GM12878 (cell line): ENCODE measurements around the gene SERPINA4. TPM values are rescaled to one million over a fixed set of nuclear protein-coding genes. Genes with fewer than 3 reads are reported as not detected.

Experiments
- ATAC-seq: fragments of 200-7000 bp; cut with Tn5 transposase; 3 replicates; pipeline ENCODE4 v1.9.1; 2020; ENCODE audit warnings: mild to moderate bottlenecking, moderate library complexity
- BruUV-seq: library from RNA; stranded (reverse); fragments of 400-500 nt; replicated peaks from 2 replicates; lab custom pipeline; 2021; lab: Mats Ljungman, UMichigan
- CTCF ChIA-PET: fragments of 300-600 bp; sonication (Branson Sonifier 250); formaldehyde crosslinking; extraction: SDS; loops from one replicate; lab custom pipeline; 2021; ENCODE audit warnings: inconsistent platforms; lab: Yijun Ruan, JAX
- POLR2A ChIA-PET: fragments of 350-600 bp; formaldehyde crosslinking; extraction: SDS; loops from one replicate; lab custom pipeline; 2021; ENCODE audit warnings: inconsistent platforms; lab: Charles Lee
- RAD21 ChIA-PET: fragments of 300-600 bp; sonication (Branson Sonifier 250); formaldehyde crosslinking; loops from one replicate; lab custom pipeline; 2023; ENCODE audit warnings: antibody characterized with exemption; ENCODE audit not compliant: unreplicated experiment; lab: Charles Lee
- SMC1A ChIA-PET: fragments of 300-600 bp; sonication (Branson Sonifier 250); formaldehyde crosslinking; loops from one replicate; lab custom pipeline; 2023; ENCODE audit not compliant: unreplicated experiment, uncharacterized antibody; lab: Charles Lee
- DNase-seq: peaks from one replicate; pipeline ENCODE4 v3.0.0-alpha.2; 2011; ENCODE audit warnings: low read depth, low spot score
- FAIRE-seq: peaks from 3 replicates; lab custom pipeline; 2011; peaks lifted over from hg19 to GRCh38; lab: Jason Lieb, UNC
- H2AFZ ChIP-seq: 2 replicates; pipeline ENCODE4 v1.6.0; 2011; ENCODE audit warnings: low read depth, low read length, control low read depth; ENCODE audit not compliant: control insufficient read depth
- H3K27ac ChIP-seq: 2 replicates; pipeline ENCODE4 v1.5.1; 2011; ENCODE audit warnings: control low read depth; ENCODE audit not compliant: control insufficient read depth, insufficient read depth
- H3K27me3 ChIP-seq, 2 experiments: replicated peaks in 1 of 2; 2 replicates each; pipeline versions ENCODE4 v1.6.0 to v1.6.1; 2011; ENCODE audit warnings: low read length in 1 of 2; ENCODE audit not compliant: control insufficient read depth in 2 of 2, insufficient read depth in 2 of 2
- H3K36me3 ChIP-seq, 2 experiments: 2 replicates each; pipeline ENCODE4 v1.5.1; 2011; ENCODE audit warnings: low read length in 1 of 2; ENCODE audit not compliant: control insufficient read depth in 2 of 2, insufficient read depth in 2 of 2
- H3K4me1 ChIP-seq: 2 replicates; pipeline ENCODE4 v1.6.1; 2011; ENCODE audit warnings: mild to moderate bottlenecking, low read length, moderate library complexity, mixed read lengths; ENCODE audit not compliant: control insufficient read depth, insufficient read depth
- H3K4me2 ChIP-seq: 2 replicates; pipeline ENCODE4 v1.6.0; 2011; ENCODE audit warnings: control low read depth; ENCODE audit not compliant: control insufficient read depth, insufficient read depth
- H3K4me3 ChIP-seq: fragments of 200-600 bp; sonication (generic); 2 replicates; pipeline ENCODE4 v1.5.1; 2016
- H3K79me2 ChIP-seq: 2 replicates; pipeline ENCODE4 v1.6.0; 2011; ENCODE audit warnings: low read length; ENCODE audit not compliant: control insufficient read depth, insufficient read depth
- H3K9ac ChIP-seq: 2 replicates; pipeline ENCODE4 v1.8.0; 2011; ENCODE audit warnings: low read length, control low read depth, mixed read lengths; ENCODE audit not compliant: control insufficient read depth, insufficient read depth
- H3K9me3 ChIP-seq: replicated peaks from 3 replicates; pipeline ENCODE4 v1.5.1; 2011; ENCODE audit warnings: mild to moderate bottlenecking, low read length; ENCODE audit not compliant: control insufficient read depth, insufficient read depth
- H4K20me1 ChIP-seq: 2 replicates; pipeline ENCODE4 v1.6.0; 2011; ENCODE audit not compliant: control insufficient read depth, insufficient read depth
- ASH2L ChIP-seq: fragments of 300-600, 200-600 bp; sonication (generic); IDR thresholded peaks from 2 replicates; pipeline ENCODE4 v1.6.1; 2017; ENCODE audit warnings: low read depth, mild to moderate bottlenecking, borderline replicate concordance
- CBX5 ChIP-seq: sonication (generic); IDR thresholded peaks from 2 replicates; pipeline ENCODE4 v1.6.1; 2016; ENCODE audit warnings: low read depth, moderate library complexity, mild to moderate bottlenecking, inconsistent platforms
- CHD2 ChIP-seq: IDR thresholded peaks from 2 replicates; pipeline ENCODE4 v1.6.1; 2011; ENCODE audit warnings: low read depth, low read length, improper control_type of control experiment, borderline replicate concordance
- GABPA ChIP-seq: IDR thresholded peaks from 2 replicates; pipeline ENCODE4 v1.6.1; 2014; ENCODE audit warnings: antibody characterized with exemption, low read depth, mild to moderate bottlenecking, inconsistent platforms
- HDAC2 ChIP-seq: fragments of 200-600 bp; sonication (generic); IDR thresholded peaks from 2 replicates; pipeline ENCODE4 v1.6.1; 2017
- MEF2B ChIP-seq: fragments of 450-650 bp; IDR thresholded peaks from 2 replicates; pipeline ENCODE4 v1.6.1; 2018; ENCODE audit warnings: mild to moderate bottlenecking, moderate library complexity; ENCODE audit not compliant: partially characterized antibody, poor library complexity, severe bottlenecking
- WGBS: methylation state at CpG from one replicate; pipeline ENCODE4 v1.1.6; 2016; ENCODE audit warnings: low lambda C conversion rate; ENCODE audit not compliant: insufficient replicate concordance, insufficient coverage; ENCODE audit errors: missing lambda C conversion rate; 5-methylcytosine and 5-hydroxymethylcytosine counted together
- in situ Hi-C: fragments of 300-500 bp; cut with MboI; formaldehyde crosslinking; loops from 9 replicates; pipeline ENCODE4 v1.14.3; 2018; ENCODE audit warnings: mixed read lengths
- intact Hi-C: fragments of 100-400 bp; cut with micrococcal nuclease; formaldehyde crosslinking; loops from one replicate; pipeline ENCODE4 v1.14.2; 2022; ENCODE audit not compliant: unreplicated experiment
- polyA plus RNA-seq, 11 experiments: library from polyadenylated mRNA; depleted of rRNA in 4 of 11; unstranded in 6 of 11; stranded (reverse) in 5 of 11; fragments of >200 nt; fragmentation: Nextera tagmentation in 4 of 11; fragmentation: Illumina TruSeq in 1 of 11; extraction: Ambion mirVana in 4 of 11; extraction: Trizol in 1 of 11; gene quantifications; 1 replicate in 1 of 11; 2 replicates in 10 of 11; pipeline versions ENCODE4 v1.2.1 to v1.2.3, GENCODE V29; 2011 to 2016; ENCODE audit warnings: inconsistent platforms in 2 of 11, missing spikeins in 2 of 11, low read depth in 1 of 11
- total RNA-seq, 4 experiments: library from RNA; depleted of rRNA in 3 of 4; stranded (reverse); fragments of >200 nt in 3 of 4; fragmentation: Illumina TruSeq in 1 of 4; extraction: Trizol in 1 of 4; gene quantifications; 2 replicates each; pipeline versions ENCODE4 v1.2.1 to v1.2.3, GENCODE V29; 2013 to 2021
- TF ChIP-seq, protein P1 (sequence below): fragments of 450-650 bp; IDR thresholded peaks from 2 replicates; pipeline ENCODE4 v1.6.1; 2017; ENCODE audit warnings: mild to moderate bottlenecking

The SERPINA4 gene
- total and polyA plus RNA-seq, 10 of the 15 experiments (the other 5 are each of a cell fraction or from before 2014, with no cell fraction given), result 0.13 TPM; not detected in 9

DNA sequence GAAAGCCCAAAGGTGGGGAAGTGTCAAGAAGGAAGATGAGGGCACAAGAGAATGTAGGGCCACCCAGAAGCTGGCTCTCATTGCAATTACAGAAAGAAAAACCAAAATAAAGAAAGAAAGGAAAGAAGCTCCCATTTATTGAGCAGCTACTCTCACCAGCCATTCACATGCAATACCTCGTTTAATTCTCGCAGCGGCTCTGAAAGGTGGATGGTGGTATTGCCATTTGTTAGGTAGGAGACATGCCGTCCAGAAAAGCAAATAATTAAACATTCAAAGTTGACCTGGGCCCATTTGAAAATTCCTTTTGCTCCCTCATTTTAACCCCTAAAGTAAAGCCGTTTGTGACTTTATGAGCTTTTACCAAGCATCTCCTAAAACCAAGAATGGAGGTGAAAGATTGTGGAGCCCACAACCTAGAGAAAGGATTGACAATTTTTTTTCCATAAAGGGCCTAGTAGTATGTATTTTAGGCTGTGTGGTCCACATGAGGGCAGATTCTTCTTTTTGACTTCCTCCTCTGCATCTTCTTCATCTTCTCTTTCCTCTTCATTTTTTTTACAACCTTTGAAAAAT lies 56.2 kb downstream of the SERPINA4 start:
- Histone ChIP-seq H4K20me1 (no peaks in the 10 kb centered on the region), H2AFZ (no peak overlapping the region), H3K9ac (no peak overlapping the region), H3K27me3 (no peaks in the 10 kb centered on the region), H3K4me3 (no peak overlapping the region), H3K79me2 (no peaks in the 10 kb centered on the region), H3K27ac (no peak overlapping the region), H3K4me2 (no peak overlapping the region), H3K9me3 (peaks cover 7% of the 10 kb centered on the region; the same call in 2 of the 3 replicates), H3K4me1 (no peaks in the 10 kb centered on the region), H3K36me3 (no peaks in the 10 kb centered on the region)
- DNase-seq (no peak), ATAC-seq (no peak), FAIRE-seq (no peak)
- in situ Hi-C loops (no loop called here), intact Hi-C loops (no loop called here)
- SMC1A ChIA-PET, result no interaction called here
- CTCF ChIA-PET, result interaction anchor here (0.6 to 0.9 kb wide), 2 partner anchors 12 to 500 kb away, joined by 3 to 5 read pairs; no protein-coding TSS in a partner anchor
- TF ChIP-seq HDAC2 (no peak), GABPA (no peak), MEF2B (no peak), CBX5 (no peak), CHD2 (no peak), ASH2L (no peak)
- TF ChIP-seq, protein P1, sequence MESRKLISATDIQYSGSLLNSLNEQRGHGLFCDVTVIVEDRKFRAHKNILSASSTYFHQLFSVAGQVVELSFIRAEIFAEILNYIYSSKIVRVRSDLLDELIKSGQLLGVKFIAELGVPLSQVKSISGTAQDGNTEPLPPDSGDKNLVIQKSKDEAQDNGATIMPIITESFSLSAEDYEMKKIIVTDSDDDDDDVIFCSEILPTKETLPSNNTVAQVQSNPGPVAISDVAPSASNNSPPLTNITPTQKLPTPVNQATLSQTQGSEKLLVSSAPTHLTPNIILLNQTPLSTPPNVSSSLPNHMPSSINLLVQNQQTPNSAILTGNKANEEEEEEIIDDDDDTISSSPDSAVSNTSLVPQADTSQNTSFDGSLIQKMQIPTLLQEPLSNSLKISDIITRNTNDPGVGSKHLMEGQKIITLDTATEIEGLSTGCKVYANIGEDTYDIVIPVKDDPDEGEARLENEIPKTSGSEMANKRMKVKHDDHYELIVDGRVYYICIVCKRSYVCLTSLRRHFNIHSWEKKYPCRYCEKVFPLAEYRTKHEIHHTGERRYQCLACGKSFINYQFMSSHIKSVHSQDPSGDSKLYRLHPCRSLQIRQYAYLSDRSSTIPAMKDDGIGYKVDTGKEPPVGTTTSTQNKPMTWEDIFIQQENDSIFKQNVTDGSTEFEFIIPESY, result no peak
- 20% methylated on average over 5 of the region's 5 CpGs for WGBS
- RAD21 ChIA-PET, result no interaction called here
- no TSS peak for BruUV-seq
- POLR2A ChIA-PET, result no interaction called here
